SU-DHL-6 (cell line): ENCODE data around the gene FOXC2.

Source experiments
- H2AFZ ChIP-seq: fragments of 200-600 bp; sonication (generic); 2 replicates; pipeline ENCODE4 v1.6.1; 2014; ENCODE audit warnings: low read depth, mild to moderate bottlenecking, moderate library complexity, mixed read lengths, antibody characterized with exemption, low read length; ENCODE audit not compliant: severe bottlenecking
- H3F3A ChIP-seq: fragments of 200-600 bp; shearing (Covaris generic); 2 replicates; pipeline ENCODE4 v1.6.0; 2016; ENCODE audit warnings: antibody characterized with exemption, mild to moderate bottlenecking; ENCODE audit not compliant: insufficient read depth
- H3K27ac ChIP-seq: fragments of 200-600 bp; sonication (generic); 2 replicates; pipeline ENCODE4 v1.5.1; 2016; ENCODE audit warnings: low read depth, mild to moderate bottlenecking, low read length, moderate library complexity, mixed read lengths
- H3K27me3 ChIP-seq: fragments of 200-600 bp; sonication (generic), shearing (Covaris generic); 2 replicates; pipeline ENCODE4 v1.6.0; 2014; ENCODE audit warnings: mild to moderate bottlenecking, low read length
- H3K36me3 ChIP-seq: fragments of 200-600 bp; sonication (generic); 2 replicates; pipeline ENCODE4 v1.6.1; 2014; ENCODE audit warnings: mild to moderate bottlenecking, low read length, mixed read lengths
- H3K4me2 ChIP-seq: fragments of 300-600, 200-600 bp; shearing (Covaris generic), sonication (generic); 2 replicates; pipeline ENCODE4 v1.6.0; 2014; ENCODE audit warnings: low read length, low read depth, mild to moderate bottlenecking; ENCODE audit not compliant: poor library complexity, severe bottlenecking
- H3K4me3 ChIP-seq: fragments of 200-600 bp; sonication (generic); 2 replicates; pipeline ENCODE4 v1.5.1; 2014; ENCODE audit warnings: antibody characterized with exemption, low read length, mild to moderate bottlenecking, mixed read lengths; ENCODE audit not compliant: insufficient read depth, poor library complexity, severe bottlenecking
- H3K79me2 ChIP-seq: fragments of 200-600 bp; sonication (generic); 2 replicates; pipeline ENCODE4 v1.6.1; 2014; ENCODE audit warnings: mild to moderate bottlenecking, low read length, moderate library complexity; ENCODE audit not compliant: insufficient read depth
- H3K9ac ChIP-seq: fragments of 200-600 bp; sonication (generic); 2 replicates; pipeline ENCODE4 v1.7.0; 2014; ENCODE audit warnings: mild to moderate bottlenecking, low read length
- H3K9me2 ChIP-seq: fragments of 200-600 bp; sonication (generic); replicated peaks from 2 replicates; pipeline ENCODE4 v1.6.1; 2014; ENCODE audit warnings: low read length; ENCODE audit not compliant: insufficient read depth
- H3K9me3 ChIP-seq: fragments of 200-600 bp; sonication (generic); 2 replicates; pipeline ENCODE4 v1.6.1; 2014; ENCODE audit warnings: low read length, mixed read lengths; ENCODE audit not compliant: insufficient read depth
- H4K20me1 ChIP-seq: fragments of 200-600 bp; sonication (generic); 2 replicates; pipeline ENCODE4 v1.6.1; 2014; ENCODE audit warnings: low read depth, mild to moderate bottlenecking, antibody characterized with exemption, low read length, moderate library complexity, mixed read lengths
- CTCF ChIP-seq: fragments of 200-600 bp; sonication (generic); IDR thresholded peaks from one replicate; pipeline ENCODE4 v1.5.1; 2017; ENCODE audit warnings: antibody characterized with exemption, mild to moderate bottlenecking, low read length, moderate library complexity; ENCODE audit not compliant: insufficient read depth, poor library complexity, severe bottlenecking
- EZH2phosphoT487 ChIP-seq: fragments of 200-600 bp; sonication (generic), shearing (Covaris generic); conservative IDR thresholded peaks from 2 replicates; pipeline ENCODE4 v1.6.1; 2018; ENCODE audit warnings: mild to moderate bottlenecking, antibody characterized with exemption, low read length, moderate library complexity, mixed read lengths

The FOXC2 gene

GRCh38 chr16:86584071-86584685 is 17.5 kb downstream of the FOXC2 start:
- H3K4me3 ChIP-seq: no peak overlapping the region
- H3K4me2 ChIP-seq: no peak overlapping the region
- no peak overlapping the region for H3K9ac ChIP-seq
- no peaks in the 10 kb centered on the region for H3K9me3 ChIP-seq
- no peaks in the 10 kb centered on the region for H3F3A ChIP-seq
- no peaks in the 10 kb centered on the region for H3K27me3 ChIP-seq
- no peaks in the 10 kb centered on the region for H4K20me1 ChIP-seq
- H3K9me2 ChIP-seq: no peaks in the 10 kb centered on the region
- TF ChIP-seq CTCF: no peak
- TF ChIP-seq EZH2phosphoT487: no peak
- H2AFZ ChIP-seq: no peak overlapping the region
- H3K79me2 ChIP-seq: no peaks in the 10 kb centered on the region
- no peaks in the 10 kb centered on the region for H3K36me3 ChIP-seq
- H3K27ac ChIP-seq: no peak overlapping the region

- no peak overlapping the region for H3K4me3 ChIP-seq
- no peak overlapping the region for H3K4me2 ChIP-seq
- TF ChIP-seq EZH2phosphoT487 (no peak), CTCF (no peak)
- no peaks in the 10 kb centered on the region for H3K36me3 ChIP-seq
- no peaks in the 10 kb centered on the region for H3F3A ChIP-seq
- no peaks in the 10 kb centered on the region for H3K9me3 ChIP-seq
- H2AFZ ChIP-seq: no peak overlapping the region
- H3K9ac ChIP-seq: no peak overlapping the region
- no peaks in the 10 kb centered on the region for H3K27me3 ChIP-seq
- no peak overlapping the region for H3K27ac ChIP-seq
- H4K20me1 ChIP-seq: no peaks in the 10 kb centered on the region
- no peaks in the 10 kb centered on the region for H3K79me2 ChIP-seq
- H3K9me2 ChIP-seq: no peaks in the 10 kb centered on the region
Observed at GRCh38 chr16:86584726-86585721, 18.4 kb downstream of the FOXC2 start.

- Histone ChIP-seq H3F3A (no peaks in the 10 kb centered on the region), H3K4me3 (no peak overlapping the region), H4K20me1 (no peaks in the 10 kb centered on the region), H3K9me3 (no peaks in the 10 kb centered on the region), H3K36me3 (no peaks in the 10 kb centered on the region), H3K4me2 (no peak overlapping the region), H2AFZ (no peak overlapping the region), H3K27ac (no peak overlapping the region), H3K27me3 (no peaks in the 10 kb centered on the region), H3K79me2 (no peaks in the 10 kb centered on the region), H3K9ac (no peak overlapping the region), H3K9me2 (no peaks in the 10 kb centered on the region)
- TF ChIP-seq EZH2phosphoT487: no peak
- TF ChIP-seq CTCF: no peak
Observed at GRCh38 chr16:86585821-86586611, 19.4 kb downstream of the FOXC2 start.
